ENCODE results near the gene PROSER2.

Gene PROSER2

DNA sequence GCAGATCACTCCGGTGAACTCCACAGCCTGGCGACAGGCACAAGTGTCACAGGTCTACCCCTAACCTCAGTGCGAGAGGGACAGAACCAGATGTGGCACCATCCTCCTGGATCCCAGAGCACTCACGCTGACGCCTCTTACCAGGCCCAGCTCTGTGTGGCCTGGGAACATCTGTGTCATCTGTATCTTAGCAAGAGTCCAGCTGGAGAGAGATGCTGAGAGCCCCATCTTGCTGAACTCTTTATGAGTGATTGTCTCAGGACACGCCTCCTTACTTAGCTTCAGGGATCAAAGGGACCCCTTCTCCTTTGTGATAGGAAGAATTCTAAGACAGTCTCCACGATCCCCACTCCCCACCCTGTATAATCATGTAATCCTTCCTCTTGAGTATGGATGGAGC is 10.0 kb upstream of the PROSER2 start (continued):
- TF ChIP-seq, protein P1, sequence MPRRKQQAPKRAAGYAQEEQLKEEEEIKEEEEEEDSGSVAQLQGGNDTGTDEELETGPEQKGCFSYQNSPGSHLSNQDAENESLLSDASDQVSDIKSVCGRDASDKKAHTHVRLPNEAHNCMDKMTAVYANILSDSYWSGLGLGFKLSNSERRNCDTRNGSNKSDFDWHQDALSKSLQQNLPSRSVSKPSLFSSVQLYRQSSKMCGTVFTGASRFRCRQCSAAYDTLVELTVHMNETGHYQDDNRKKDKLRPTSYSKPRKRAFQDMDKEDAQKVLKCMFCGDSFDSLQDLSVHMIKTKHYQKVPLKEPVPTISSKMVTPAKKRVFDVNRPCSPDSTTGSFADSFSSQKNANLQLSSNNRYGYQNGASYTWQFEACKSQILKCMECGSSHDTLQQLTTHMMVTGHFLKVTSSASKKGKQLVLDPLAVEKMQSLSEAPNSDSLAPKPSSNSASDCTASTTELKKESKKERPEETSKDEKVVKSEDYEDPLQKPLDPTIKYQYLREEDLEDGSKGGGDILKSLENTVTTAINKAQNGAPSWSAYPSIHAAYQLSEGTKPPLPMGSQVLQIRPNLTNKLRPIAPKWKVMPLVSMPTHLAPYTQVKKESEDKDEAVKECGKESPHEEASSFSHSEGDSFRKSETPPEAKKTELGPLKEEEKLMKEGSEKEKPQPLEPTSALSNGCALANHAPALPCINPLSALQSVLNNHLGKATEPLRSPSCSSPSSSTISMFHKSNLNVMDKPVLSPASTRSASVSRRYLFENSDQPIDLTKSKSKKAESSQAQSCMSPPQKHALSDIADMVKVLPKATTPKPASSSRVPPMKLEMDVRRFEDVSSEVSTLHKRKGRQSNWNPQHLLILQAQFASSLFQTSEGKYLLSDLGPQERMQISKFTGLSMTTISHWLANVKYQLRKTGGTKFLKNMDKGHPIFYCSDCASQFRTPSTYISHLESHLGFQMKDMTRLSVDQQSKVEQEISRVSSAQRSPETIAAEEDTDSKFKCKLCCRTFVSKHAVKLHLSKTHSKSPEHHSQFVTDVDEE (CRISPR knock-in tag; IDR thresholded peaks at IDR 0.05), result no peak
- TF ChIP-seq ZFP3 (CRISPR knock-in tag; IDR thresholded peaks at IDR 0.05) (no peak), ISL1 (CRISPR knock-in tag; IDR thresholded peaks at IDR 0.05) (no peak)

DNA sequence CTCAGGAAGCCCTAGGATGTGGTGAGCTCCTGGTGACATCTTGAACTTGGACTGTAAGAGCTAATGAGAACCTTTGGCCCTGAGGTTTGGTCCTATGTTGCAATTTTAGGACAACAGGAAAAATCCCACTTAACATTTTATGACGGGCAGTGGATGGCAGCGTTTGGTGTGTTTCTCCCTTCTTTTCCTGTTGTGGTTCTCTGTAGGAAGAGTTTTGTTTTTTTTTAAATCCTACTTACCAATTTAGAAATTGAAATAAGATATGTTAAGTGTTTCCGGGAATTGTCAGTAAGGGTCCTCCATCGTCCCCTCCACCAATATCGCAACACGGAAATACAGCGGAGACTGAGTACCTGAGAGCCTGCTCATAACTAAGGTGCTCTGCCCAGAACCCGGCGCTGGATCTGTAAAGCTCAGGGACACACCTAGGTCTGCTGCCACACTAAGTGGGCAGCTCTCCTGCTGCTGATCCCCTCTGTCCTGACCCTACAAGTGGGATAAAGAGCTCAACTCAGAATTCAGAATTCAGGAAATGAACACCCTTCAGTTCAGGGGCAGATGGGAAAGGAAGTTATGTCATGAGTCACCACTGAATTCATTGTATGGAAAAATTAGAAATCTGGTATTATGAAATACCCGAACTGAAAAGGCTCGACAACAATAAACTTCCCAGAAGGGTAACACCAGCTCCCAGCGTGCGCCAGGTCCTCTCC is 9.1 kb upstream of the PROSER2 start:
- TF ChIP-seq, protein P2, sequence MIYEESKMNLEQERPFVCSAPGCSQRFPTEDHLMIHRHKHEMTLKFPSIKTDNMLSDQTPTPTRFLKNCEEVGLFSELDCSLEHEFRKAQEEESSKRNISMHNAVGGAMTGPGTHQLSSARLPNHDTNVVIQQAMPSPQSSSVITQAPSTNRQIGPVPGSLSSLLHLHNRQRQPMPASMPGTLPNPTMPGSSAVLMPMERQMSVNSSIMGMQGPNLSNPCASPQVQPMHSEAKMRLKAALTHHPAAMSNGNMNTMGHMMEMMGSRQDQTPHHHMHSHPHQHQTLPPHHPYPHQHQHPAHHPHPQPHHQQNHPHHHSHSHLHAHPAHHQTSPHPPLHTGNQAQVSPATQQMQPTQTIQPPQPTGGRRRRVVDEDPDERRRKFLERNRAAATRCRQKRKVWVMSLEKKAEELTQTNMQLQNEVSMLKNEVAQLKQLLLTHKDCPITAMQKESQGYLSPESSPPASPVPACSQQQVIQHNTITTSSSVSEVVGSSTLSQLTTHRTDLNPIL (CRISPR knock-in tag; IDR thresholded peaks at IDR 0.05; ENCODE audit: low read depth), result no peak
- no peak for TF ChIP-seq TOX (CRISPR knock-in tag; IDR thresholded peaks at IDR 0.05; ENCODE audit: borderline replicate concordance)
- no peak for TF ChIP-seq BACH2 (CRISPR knock-in tag; IDR thresholded peaks at IDR 0.05; ENCODE audit: borderline replicate concordance)
- no peak for TF ChIP-seq RARB (CRISPR knock-in tag; IDR thresholded peaks at IDR 0.05)
- no peak for TF ChIP-seq ARNTL (CRISPR knock-in tag; IDR thresholded peaks at IDR 0.05; ENCODE audit: borderline replicate concordance, low read depth)
- no peak for TF ChIP-seq ZFP30 (CRISPR knock-in tag; IDR thresholded peaks at IDR 0.05)
- no peak for TF ChIP-seq ZFP3 (CRISPR knock-in tag; IDR thresholded peaks at IDR 0.05)
- no peak for TF ChIP-seq ZC3H10 (CRISPR knock-in tag; IDR thresholded peaks at IDR 0.05)
- no peak for TF ChIP-seq TCF4 (CRISPR knock-in tag; IDR thresholded peaks at IDR 0.05; ENCODE audit: borderline replicate concordance)
- no peak for TF ChIP-seq ESRRG (CRISPR knock-in tag; IDR thresholded peaks at IDR 0.05)
- no peak for TF ChIP-seq ZNF8 (CRISPR knock-in tag; IDR thresholded peaks at IDR 0.05)
- TF ChIP-seq CSDC2 (CRISPR knock-in tag; IDR thresholded peaks at IDR 0.05), result no peak
- TF ChIP-seq PPARA (CRISPR knock-in tag; IDR thresholded peaks at IDR 0.05; ENCODE audit: borderline replicate concordance), result no peak
- TF ChIP-seq ISL1 (CRISPR knock-in tag; IDR thresholded peaks at IDR 0.05), result no peak
- no peak for ATAC-seq

DNA sequence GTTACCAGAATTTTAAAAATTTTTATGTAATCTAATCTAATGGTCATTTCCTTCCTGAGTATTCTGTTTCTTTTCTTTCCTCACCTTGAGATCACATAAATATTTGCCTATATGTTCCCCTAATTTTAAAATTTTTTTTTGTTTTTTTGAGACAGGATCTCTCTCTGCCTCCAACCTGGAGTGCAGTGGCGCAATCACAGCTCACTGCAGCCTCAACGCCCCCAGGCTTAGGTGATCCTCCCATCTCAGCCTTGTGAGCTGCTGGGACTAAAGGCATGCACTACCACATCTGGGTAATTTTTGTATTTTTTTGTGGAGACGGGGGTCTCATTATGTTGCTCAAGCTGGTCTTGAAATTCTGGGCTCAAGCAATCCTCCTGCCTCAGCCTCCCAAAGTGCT is 4.1 kb upstream of the PROSER2 start:
- ATAC-seq, result no peak

More for the DNA sequence above, 4.1 kb upstream of the PROSER2 start:
- TF ChIP-seq TCF4 (CRISPR knock-in tag; IDR thresholded peaks at IDR 0.05; ENCODE audit: borderline replicate concordance) (no peak), CSDC2 (CRISPR knock-in tag; IDR thresholded peaks at IDR 0.05) (no peak), SNAI2 (CRISPR knock-in tag; IDR thresholded peaks at IDR 0.05) (no peak), ZC3H10 (CRISPR knock-in tag; IDR thresholded peaks at IDR 0.05) (no peak), ZNF565 (CRISPR knock-in tag; conservative IDR thresholded peaks at IDR 0.05; ENCODE audit: low read depth) (no peak), PPARA (CRISPR knock-in tag; IDR thresholded peaks at IDR 0.05; ENCODE audit: borderline replicate concordance) (no peak), ZNF70 (CRISPR knock-in tag; IDR thresholded peaks at IDR 0.05) (no peak), ZFP3 (CRISPR knock-in tag; IDR thresholded peaks at IDR 0.05) (no peak), GLIS3 (CRISPR knock-in tag; IDR thresholded peaks at IDR 0.05) (no peak), ISL1 (CRISPR knock-in tag; IDR thresholded peaks at IDR 0.05) (no peak), ESRRG (CRISPR knock-in tag; IDR thresholded peaks at IDR 0.05) (no peak), TOX (CRISPR knock-in tag; IDR thresholded peaks at IDR 0.05; ENCODE audit: borderline replicate concordance) (no peak), ZNF8 (CRISPR knock-in tag; IDR thresholded peaks at IDR 0.05) (no peak), BACH2 (CRISPR knock-in tag; IDR thresholded peaks at IDR 0.05; ENCODE audit: borderline replicate concordance) (no peak), ZFP30 (CRISPR knock-in tag; IDR thresholded peaks at IDR 0.05) (no peak), RARB (CRISPR knock-in tag; IDR thresholded peaks at IDR 0.05) (no peak)
- TF ChIP-seq, protein P2 (CRISPR knock-in tag; IDR thresholded peaks at IDR 0.05; ENCODE audit: low read depth), result no peak
- TF ChIP-seq, protein P3, sequence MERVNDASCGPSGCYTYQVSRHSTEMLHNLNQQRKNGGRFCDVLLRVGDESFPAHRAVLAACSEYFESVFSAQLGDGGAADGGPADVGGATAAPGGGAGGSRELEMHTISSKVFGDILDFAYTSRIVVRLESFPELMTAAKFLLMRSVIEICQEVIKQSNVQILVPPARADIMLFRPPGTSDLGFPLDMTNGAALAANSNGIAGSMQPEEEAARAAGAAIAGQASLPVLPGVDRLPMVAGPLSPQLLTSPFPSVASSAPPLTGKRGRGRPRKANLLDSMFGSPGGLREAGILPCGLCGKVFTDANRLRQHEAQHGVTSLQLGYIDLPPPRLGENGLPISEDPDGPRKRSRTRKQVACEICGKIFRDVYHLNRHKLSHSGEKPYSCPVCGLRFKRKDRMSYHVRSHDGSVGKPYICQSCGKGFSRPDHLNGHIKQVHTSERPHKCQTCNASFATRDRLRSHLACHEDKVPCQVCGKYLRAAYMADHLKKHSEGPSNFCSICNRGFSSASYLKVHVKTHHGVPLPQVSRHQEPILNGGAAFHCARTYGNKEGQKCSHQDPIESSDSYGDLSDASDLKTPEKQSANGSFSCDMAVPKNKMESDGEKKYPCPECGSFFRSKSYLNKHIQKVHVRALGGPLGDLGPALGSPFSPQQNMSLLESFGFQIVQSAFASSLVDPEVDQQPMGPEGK (CRISPR knock-in tag; IDR thresholded peaks at IDR 0.05; ENCODE audit: borderline replicate concordance), result no peak
- TF ChIP-seq, protein P4, sequence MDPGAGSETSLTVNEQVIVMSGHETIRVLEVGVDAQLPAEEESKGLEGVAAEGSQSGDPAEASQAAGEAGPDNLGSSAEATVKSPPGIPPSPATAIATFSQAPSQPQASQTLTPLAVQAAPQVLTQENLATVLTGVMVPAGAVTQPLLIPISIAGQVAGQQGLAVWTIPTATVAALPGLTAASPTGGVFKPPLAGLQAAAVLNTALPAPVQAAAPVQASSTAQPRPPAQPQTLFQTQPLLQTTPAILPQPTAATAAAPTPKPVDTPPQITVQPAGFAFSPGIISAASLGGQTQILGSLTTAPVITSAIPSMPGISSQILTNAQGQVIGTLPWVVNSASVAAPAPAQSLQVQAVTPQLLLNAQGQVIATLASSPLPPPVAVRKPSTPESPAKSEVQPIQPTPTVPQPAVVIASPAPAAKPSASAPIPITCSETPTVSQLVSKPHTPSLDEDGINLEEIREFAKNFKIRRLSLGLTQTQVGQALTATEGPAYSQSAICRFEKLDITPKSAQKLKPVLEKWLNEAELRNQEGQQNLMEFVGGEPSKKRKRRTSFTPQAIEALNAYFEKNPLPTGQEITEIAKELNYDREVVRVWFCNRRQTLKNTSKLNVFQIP (CRISPR knock-in tag; IDR thresholded peaks at IDR 0.05; ENCODE audit: borderline replicate concordance, low read depth), result no peak
- TF ChIP-seq, protein P5, sequence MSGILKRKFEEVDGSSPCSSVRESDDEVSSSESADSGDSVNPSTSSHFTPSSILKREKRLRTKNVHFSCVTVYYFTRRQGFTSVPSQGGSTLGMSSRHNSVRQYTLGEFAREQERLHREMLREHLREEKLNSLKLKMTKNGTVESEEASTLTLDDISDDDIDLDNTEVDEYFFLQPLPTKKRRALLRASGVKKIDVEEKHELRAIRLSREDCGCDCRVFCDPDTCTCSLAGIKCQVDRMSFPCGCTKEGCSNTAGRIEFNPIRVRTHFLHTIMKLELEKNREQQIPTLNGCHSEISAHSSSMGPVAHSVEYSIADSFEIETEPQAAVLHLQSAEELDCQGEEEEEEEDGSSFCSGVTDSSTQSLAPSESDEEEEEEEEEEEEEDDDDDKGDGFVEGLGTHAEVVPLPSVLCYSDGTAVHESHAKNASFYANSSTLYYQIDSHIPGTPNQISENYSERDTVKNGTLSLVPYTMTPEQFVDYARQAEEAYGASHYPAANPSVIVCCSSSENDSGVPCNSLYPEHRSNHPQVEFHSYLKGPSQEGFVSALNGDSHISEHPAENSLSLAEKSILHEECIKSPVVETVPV (CRISPR knock-in tag; IDR thresholded peaks at IDR 0.05), result no peak
